GM11168 (cell line): ENCODE data around the gene IRAK4.
"Not testable (repeated sequence)": the region's sequence is repeated elsewhere in the genome, so short reads cannot be mapped to it uniquely, and the experiment has no call there.

ENCODE experiments used
- in situ Hi-C: fragments of 300-500 bp; cut with MboI; formaldehyde crosslinking; loops from one replicate; pipeline ENCODE4 v1.12.0; 2022; ENCODE audit warnings: low sequenced_read_pairs; ENCODE audit not compliant: unreplicated experiment

IRAK4 gene

DNA sequence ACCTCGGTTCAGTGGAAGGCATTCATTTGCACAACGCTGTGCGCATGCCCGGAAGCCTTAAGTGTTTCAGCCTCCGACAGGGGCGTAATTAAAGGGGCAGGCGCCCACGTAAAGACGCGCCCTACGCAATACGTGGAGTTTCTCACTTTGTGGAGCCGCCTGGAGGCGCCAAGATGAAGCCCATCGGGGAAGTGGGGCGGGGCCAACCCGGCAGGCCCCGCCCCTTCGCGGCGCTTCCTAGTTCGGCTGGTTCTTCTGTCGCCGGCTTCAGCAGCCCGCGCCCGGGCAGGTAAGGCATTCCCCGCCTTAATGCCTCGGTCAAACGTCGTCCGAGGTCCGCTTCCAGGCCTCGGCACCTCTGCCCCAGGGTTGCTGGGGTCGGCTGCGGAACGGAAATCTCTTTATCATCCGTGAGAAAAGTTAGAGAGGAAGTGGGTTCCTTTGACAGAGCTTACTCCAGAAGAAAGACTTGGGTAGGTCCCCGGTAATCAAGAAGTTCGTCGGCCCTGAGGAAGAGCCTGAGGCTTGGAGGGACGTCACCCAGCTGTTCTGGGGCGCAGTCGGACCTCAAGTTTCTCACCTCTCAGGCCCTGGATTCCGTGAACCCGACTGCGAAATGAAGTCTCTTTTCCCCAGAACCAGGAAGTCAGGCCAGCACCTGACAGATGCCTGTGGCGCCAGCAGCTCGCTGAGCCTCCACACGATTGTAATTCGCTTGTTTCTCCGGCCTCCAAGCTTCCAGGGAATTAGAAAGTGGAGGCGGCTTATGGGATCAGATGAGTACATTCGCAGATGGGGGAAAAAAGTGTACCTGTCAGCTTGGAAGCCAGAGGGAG is at the start of gene IRAK4, which contains the start of gene PUS7L:
IRAK4 (plus strand) TSS at position 224 of the 836 bp plus-strand sequence. CDS start 9,161 bp downstream, outside the sequence.
PUS7L (minus strand) TSS at position 63 of the 836 bp plus-strand sequence. CDS start 3,545 bp downstream, outside the sequence.
- in situ Hi-C loops, result no loop called here

DNA sequence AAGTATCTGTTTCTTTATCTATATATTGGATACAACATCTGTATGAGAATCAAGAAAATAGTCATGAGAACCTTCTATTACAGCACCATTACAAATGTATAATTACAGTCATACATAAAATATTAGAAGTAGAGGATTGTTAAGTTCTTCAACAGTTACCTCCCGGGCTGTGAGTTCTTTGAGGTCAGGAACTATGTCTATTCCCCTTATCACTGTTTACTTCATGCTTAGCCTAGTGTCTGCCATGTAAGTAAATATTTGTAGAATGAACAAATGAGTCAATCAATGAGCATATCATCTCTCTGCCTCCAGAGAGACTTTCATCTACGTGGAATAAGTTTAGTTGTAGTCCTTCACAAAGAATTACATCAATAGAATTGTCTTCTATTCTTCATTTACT is 47.4 kb upstream of the IRAK4 start:
- in situ Hi-C loops, result no loop called here

DNA sequence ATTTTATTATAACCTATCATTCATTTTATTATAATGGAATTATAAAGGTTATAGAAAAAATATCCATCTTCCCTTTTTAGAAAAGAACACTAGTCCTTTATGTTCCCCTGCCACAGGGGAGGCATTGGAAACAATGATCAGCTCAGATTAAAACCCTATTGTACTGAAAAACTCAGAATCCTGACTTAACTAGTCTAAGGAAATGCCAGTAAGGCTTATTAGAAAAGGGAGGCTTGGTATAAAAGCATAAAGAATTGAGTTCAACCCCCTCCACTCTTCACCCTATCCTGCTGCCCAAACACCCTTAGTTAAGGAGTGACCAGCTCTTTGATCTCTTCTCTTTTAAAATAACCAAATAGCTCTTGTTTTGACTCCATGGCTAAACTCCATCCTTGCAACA is 36.1 kb upstream of the IRAK4 start:
- in situ Hi-C loops, result no loop called here

DNA sequence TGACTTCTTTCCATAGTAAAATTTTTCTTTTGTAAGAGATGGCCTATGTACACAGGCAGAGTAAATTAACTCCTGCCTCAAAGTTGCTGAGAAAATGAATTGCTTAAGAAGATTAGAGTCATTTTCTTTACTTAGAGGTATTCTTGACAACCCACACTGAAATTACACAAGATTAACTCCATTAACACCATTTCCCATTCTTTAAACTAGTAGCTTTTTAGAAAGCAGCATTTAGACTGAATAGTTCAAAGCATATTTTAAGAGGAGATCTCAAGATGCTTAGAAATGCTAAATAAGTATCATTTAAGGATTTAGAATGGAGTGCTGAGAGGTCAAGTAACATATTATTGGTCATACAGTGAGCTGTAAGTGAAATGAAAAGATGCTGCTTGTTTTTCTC is 35.6 kb upstream of the IRAK4 start:
- in situ Hi-C loops, result no loop called here

DNA sequence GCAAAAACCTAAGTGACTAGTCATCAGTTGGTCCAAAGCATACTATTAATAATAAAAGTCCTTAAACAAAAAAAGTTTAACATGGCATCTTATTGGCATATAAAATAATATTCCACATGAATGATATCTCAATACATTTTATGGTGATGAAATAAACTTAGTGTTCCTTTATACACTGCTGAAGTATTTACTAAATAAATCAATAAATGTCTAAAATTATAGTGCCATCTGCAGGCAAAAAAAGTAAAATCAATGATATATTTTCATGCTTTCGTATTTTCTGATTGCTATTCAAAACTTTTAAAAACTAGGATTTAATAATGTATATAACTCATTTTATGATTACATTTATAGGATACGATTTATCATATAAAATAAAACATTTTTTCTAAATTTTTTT is 30.6 kb upstream of the IRAK4 start:
- in situ Hi-C loops, result no loop called here

DNA sequence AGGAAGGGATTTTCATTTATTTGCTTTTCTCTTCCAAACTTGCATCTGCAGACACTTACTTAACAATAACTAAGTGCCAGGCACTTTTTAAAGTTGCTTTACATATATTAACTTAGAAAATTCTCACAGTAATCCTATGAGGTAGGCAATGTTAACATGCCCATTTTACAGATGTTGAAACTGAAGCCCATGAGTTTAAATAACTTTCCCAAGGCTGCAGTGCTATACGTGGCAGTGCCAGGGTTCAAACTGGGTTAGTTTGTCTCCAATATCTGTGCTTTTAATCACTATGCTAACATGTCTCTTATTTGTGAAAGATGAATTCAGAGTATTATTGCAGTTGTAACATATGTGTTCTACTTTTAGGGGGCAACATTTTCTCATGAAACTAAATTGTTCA is 30.1 kb upstream of the IRAK4 start:
- in situ Hi-C loops, result no loop called here

DNA sequence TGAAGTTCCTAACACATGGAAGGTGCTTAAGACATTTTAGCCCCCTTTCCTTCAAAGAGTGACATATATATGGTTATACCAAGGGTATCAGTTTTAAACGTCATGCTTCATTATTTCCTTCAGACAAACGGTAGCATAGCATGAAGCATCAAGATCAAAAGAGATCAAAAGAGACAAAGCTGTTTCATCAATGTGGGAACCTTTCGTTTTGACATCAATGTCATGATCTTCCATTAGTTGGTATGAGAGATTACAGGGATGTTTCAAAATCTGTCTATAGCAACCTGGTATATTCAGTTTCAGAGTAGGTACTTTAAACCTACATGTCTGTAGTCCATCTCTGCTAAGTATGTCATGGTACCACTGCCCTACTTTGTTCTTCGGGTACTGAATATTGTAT is 28.5 kb upstream of the IRAK4 start:
- in situ Hi-C loops, result no loop called here

DNA sequence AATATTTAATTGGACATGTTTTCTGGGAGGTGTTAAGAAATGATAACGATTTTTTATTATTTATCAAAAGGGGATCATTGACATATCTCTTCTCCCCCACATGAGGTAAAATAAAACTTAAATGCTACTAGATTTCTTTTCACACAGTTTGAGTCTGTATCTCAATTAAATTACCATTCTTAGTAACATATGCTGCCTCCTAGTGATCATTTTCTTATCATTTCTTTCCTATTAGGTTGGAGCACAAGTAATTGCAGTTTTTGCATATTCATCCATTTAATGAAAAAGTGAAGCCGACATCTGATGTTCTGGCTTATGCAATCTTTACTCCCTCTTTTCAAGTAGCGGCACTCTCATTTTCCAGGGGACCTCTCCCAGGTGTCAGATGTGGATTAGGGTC is 25.1 kb upstream of the IRAK4 start:
- in situ Hi-C loops, result no loop called here

DNA sequence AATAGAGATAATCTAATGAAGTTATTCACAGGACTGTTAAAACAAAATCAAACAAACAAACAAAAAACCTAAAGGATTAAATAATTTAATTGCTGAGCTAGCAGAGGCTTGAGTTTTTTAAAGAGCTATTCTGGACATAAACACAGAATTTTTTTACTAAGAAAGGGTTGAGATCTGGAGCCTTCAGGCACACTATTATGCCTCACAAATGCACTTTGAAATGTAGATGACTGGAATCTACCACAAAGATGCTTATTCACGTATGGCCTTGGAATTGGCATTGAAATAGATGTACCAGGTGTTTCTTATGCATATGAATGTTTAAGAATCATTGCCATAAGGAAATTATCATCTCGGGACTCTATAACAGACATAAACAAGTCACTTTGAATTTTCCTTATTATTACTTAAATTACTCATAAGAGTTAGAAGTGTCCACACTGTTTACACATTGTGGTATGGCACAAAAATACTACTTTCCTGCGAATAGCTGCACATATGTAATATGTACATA is 21.8 kb upstream of the IRAK4 start:
- in situ Hi-C loops, result no loop called here

DNA sequence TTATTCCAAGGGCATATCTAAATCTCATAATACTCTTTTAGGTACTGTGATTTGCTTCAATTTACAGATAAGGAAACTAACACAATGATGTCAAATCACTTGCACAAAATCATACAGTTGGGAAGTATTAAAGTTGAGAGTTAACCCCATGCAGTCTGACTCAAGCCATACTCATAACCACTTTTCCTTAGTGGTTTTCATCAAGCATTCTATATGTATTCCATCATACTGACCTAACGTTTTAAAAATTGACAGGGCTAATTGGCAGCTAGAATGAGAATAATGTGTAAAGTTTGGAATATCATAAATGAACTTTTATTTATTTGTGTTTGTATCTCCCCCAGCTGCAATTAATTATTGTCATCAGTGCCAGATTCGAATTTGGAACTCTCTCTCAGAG is 21.1 kb upstream of the IRAK4 start:
- in situ Hi-C loops, result no loop called here

DNA sequence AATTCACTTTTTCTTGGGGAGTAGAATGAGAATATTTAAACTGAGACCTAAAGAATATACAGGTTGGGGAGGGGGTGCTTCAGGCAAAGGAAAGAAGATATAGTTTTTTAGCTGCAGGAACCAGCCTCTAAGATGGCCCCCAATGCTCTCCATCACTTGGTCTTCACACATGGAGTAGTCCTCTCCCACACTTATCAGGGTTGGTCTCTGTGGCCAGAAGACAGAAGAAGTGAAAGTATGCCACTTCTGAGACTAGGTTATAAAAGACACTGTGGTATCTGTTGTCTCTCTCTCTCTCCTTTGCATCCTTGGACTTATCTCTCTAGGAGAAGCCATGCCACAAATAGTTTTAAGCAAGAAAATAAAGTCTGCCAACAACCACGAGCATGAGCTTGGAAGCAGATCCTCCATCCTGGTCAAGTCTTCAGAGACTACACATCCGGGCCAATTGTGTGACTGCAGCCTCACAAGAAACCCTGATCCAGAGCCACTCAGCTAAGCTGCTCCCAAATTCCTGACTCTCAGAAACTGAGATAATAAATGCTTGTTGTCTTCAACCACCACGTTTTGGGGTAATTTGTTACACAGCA is 18.1 kb upstream of the IRAK4 start:
- in situ Hi-C loops, result no loop called here

DNA sequence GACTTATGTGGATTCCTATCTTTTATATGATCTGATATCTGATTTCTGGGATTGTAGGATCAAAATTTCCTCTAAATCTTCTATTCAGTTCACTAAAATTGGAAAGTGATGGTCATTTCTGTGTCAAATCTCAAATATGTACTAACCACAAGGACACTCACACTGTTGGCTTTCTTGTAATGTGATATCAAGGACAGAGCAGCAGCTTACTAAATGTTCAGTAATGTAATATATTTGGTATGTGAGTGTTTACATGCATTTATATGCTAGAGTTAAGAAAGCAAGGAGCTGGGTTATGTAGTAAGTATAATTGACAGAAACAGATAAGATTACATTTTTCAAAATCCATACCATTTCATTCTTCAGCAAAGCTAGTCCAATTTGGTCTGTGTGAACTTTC is 16.6 kb upstream of the IRAK4 start:
- in situ Hi-C loops, result no loop called here

DNA sequence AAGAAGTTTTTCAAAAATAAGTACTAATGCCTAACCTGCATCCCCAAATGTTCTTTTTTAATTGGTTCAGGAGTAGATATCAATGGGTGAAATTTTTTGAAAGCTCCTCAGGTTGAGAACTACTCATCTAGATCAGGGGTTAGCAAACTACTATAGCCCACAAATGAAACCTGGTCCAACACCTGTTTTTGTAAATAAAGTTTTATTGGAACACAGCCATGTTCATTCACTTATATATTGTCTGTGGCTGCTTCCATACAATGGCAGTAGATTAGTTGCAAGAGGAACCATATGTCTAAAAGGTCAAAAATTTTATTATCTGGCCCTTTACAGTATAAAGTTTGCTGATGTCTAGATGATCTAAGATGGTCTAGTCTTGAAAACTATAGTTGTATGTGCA is 13.9 kb upstream of the IRAK4 start:
- in situ Hi-C loops, result no loop called here

DNA sequence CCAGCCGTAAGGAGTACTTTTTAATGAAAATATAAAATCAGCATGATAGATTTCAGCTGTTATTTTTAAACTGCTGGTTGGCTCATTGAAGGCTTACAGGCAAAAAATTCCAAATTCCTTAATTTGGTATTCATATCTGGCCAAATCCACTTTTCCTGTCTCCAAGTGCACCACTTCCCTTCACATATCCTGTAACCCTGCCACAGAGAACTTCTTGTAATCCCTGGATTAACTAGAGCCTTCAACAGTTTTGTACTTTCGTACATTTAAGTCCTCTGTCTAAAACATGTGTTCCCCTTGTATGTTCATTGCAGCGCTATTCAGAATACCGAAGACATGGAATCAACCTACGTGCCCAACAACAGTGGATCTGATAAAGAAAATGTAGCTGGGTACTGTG is 9.7 kb upstream of the IRAK4 start:
- in situ Hi-C loops, result no loop called here

DNA sequence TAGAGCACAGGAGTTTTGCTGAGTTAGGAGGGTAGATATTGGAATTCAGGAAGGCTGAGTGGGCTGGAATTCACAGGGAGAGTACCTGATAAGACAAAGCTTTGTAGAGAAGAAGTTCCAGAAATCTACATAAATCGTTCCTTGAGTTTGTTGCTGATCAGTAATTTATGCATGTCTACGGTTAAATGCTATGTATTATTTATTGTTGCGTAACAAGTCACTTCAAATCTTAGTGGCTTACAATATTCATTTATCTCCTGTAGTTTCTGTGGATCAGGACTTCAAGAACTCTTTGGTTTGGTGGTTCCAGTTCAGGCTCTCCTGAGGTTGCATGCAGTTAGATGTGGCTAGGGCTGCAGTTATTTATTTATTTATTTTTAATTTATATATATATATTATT is 7.9 kb upstream of the IRAK4 start:
- in situ Hi-C loops, result no loop called here

DNA sequence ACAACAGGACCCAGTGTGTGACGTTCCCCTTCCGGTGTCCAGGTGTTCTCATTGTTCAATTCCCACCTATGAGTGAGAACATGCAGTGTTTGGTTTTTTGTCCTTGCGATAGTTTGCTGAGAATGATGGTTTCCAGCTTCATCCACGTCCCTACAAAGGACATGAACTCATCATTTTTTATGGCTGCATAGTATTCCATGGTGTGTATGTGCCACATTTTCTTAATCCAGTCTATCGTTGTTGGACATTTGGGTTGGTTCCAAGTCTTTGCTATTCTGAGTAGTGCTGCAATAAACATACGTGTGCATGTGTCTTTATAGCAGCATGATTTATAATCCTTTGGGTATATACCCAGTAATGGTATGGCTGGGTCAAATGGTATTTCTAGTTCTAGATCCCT is 7.4 kb upstream of the IRAK4 start:
- in situ Hi-C loops, result not testable (repeated sequence)

DNA sequence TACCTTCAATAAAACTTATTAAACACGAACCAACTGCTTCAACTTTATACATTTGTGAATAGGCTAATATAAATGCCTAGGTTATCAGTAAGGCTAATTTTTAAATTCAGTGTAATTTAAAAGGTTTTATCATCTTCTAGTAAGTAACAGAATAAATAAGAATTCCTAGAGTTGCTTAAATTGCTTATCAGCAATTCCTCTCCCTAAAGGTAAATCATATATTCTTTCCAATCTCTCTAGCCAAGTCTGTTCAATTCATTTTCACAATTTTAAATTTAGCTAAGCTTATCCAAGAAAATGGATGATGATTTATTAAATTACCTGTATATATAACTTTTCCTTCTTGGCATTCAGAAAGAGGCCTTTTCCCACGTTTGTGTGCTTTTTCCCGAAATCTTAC is 4.7 kb upstream of the IRAK4 start:
- in situ Hi-C loops, result no loop called here

DNA sequence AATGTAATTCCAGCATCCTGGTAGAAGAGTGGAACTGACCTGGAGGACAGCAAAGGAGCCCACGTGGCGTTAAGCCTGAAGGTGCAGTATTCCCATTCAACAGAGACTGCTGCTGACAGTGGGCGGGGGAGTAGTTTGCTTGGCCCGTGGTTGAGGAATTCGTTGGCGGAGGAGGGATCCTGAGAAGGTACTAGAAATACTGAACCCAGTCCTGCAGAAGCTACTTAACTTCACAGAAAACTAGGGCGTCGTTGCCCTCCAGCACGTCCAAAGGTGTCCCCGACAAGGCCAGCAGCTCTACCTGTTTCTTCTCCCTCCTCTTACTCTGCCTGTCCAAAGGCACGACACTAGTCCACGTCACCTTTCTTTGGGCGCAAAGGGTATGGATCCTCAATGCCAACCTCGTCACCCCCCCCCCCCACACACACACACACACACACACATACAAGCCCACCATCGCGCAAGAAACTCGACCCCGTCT is 464 bp upstream of the IRAK4 start:
- in situ Hi-C loops, result no loop called here

DNA sequence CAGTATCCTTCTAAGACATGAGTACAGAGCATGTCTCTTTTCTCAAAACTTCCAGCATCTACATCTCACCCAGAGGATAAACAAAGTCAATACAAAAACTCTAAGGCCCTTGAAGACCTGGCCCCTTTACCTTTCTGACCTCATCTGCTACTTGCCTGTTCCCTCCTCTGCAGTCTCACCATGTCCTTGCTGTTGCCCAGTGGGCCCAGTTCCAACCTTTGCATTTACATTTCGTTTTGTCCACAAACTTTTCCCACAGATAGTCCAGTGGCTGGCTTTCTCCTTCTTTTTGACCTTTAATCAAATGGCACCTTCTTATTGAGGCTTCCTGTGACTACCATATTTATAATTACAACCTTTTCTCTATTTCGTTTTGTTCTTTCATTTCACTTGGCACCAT is 1.6 kb downstream of the IRAK4 start:
- in situ Hi-C loops, result no loop called here

DNA sequence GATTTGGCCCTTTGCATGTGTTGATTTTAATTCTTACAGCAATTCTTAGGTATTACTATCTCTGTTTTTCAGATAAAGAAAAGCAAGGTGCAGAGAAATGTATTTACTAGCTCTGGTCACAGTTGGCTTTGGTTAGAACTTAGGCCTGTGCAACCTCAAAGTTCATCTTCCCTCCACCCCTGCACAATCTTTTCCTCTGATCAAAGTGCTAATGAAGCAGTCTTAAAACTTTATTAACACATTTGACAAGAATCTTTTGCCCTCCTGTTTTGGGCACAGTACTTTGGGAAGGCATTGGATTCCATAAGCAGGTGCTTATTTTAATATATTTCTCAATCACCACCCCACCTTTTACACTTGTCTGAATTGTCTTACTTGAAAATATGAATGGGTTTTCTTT is 2.7 kb downstream of the IRAK4 start:
- in situ Hi-C loops, result no loop called here

DNA sequence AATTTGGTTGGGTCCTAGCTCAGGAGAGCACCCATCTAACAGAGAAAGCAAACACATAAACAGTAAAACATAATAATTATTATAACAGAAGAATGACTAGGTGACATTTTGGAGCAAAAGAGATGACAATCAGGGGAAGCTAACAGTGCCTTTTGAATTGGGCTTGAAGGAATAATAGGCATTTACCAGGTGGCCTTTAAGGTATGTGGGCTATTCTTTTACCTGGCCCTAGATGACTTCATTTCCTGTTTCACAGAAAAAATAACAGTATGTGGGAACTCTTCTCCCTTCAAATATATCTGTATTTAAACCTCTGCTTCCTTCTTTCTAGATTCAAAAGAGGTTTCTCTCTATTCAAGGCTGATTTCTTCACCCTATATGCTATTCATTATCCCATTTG is 3.8 kb downstream of the IRAK4 start:
- in situ Hi-C loops, result no loop called here

DNA sequence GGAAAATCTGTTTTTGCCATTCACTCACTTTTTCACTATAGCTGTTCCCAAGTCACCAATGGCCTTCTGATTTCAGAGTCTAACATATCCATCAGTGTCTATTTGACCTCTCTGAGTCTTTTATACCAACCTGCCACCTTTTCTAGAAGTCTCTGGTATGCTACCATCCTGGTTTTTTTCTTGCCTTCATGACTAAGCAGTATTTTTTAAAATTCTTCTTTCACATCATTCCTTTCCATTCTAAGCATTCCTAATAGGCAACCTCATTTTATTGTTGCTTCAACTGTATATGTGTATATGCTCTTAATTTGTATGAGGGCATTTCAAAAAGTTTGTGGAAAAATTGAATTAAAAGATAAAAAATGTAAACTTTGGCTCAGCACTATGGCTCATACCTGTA is 5.0 kb downstream of the IRAK4 start:
- in situ Hi-C loops, result no loop called here
